ENCODE measurements around the gene ACOT8. TPM values are rescaled to one million over a fixed set of nuclear protein-coding genes. Genes with fewer than 3 reads are reported as not detected.

The ACOT8 gene
- total and polyA plus RNA-seq, 2 of the 4 experiments (the other 2 are of a cell fraction) = 29.8 to 47.5 TPM

DNA sequence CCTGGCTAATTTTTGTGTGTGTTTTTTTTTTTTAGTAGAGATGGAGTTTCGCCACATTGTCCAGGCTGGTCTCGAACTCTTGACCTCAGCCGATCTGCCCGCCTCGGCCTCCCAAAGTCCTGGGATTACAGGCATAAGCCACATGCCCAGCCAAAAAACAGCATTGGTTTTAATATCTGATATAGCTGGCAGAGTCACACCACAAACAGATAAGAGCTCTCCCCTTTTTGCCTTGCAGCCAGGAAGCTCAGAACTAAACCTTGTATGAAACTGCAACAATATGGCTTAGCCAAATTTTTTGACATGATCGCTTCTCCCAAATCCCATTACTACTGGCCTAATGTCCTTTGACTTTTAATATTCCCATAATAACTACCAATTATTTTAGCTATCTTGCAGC lies 4.9 kb downstream of the ACOT8 start:
- Histone ChIP-seq H3K56ac (ENCODE audit: extremely low read depth, insufficient read depth, low read length) (no peak overlapping the region), H4K8ac (ENCODE audit: low read depth in 2 of 2, low read length in 2 of 2) (no peak overlapping the region), H3K9me1 (ENCODE audit: insufficient read depth, low read length) (peaks cover 11% of the 10 kb centered on the region), H3K23ac (ENCODE audit: low read depth, low read length) (no peak overlapping the region), H2BK15ac (ENCODE audit: low read depth, low read length) (no peak overlapping the region), H3K4me2 (ENCODE audit: low read depth, low read length) (no peak overlapping the region), H3K9me3 (ENCODE audit: control insufficient read depth, insufficient read depth, low read length) (no peaks in the 10 kb centered on the region), H4K91ac (ENCODE audit: insufficient read depth, low read depth, low read length) (no peak overlapping the region), H3K27me3 (ENCODE audit: control insufficient read depth, insufficient read depth, low read length) (no peaks in the 10 kb centered on the region), H2AFZ (replicated peaks; ENCODE audit: low read length, poor library complexity) (no peak overlapping the region), H2BK20ac (ENCODE audit: low read depth, low read length) (no peak overlapping the region), H3K4me3 (ENCODE audit: insufficient read depth, low read depth, low read length) (no peak overlapping the region), H2AK5ac (ENCODE audit: low read depth, low read length) (no peak overlapping the region), H3K9ac (ENCODE audit: low read depth, low read length) (no peak overlapping the region), H3K4ac (ENCODE audit: low read depth, low read length) (no peak overlapping the region), H3K4me1 (ENCODE audit: control insufficient read depth, insufficient read depth, low read length) (peaks cover 4% of the 10 kb centered on the region; the same call in 1 of the 2 replicates), H3K27ac (ENCODE audit: insufficient read depth, low read length) (no peak overlapping the region), H2BK120ac (ENCODE audit: low read depth, low read length) (no peak overlapping the region), H4K20me1 (ENCODE audit: insufficient read depth, low read length) (peaks cover 5% of the 10 kb centered on the region; the same call in 1 of the 2 replicates), H2BK5ac (ENCODE audit: low read depth, low read length, poor library complexity, severe bottlenecking) (no peak overlapping the region), H4K5ac (ENCODE audit: low read depth, low read length) (no peak overlapping the region), H3K79me1 (ENCODE audit: low read depth in 1 of 2, low read length in 2 of 2) (peaks cover 16 to 55% of the 10 kb centered on the region in 2 experiments), H3K14ac (replicated peaks; ENCODE audit: low read depth, low read length) (no peak overlapping the region), H3K36me3 (ENCODE audit: control insufficient read depth, insufficient read depth, low read length) (peaks cover 24% of the 10 kb centered on the region), H2AK9ac (replicated peaks; ENCODE audit: low read depth, low read length, poor library complexity) (no peak overlapping the region), H3K18ac (ENCODE audit: low read depth, low read length) (no peak overlapping the region)
- ATAC-seq (ENCODE audit: low read depth) (no peak), DNase-seq (no peak)
- ChIA-PET CTCF (interaction anchor here (0.8 kb wide), 1 partner anchor 26 kb away, joined by 3 read pairs; no protein-coding TSS in a partner anchor), POLR2A (ENCODE audit: unreplicated experiment) (interaction anchor here (0.6 kb wide), 1 partner anchor 13 kb away, joined by 4 read pairs; no protein-coding TSS in a partner anchor)
- 100% methylated on average over 1 of the region's 6 CpGs; no CpG with 5 or more reads in 1 of the 2 experiments for WGBS, 2 experiments (ENCODE audit: extremely low coverage in 2 of 2, insufficient read length in 1 of 2)
- dilution Hi-C loops (cut with HindIII; ENCODE audit: low sequenced_read_pairs, unreplicated experiment) = no loop called here
- intact Hi-C loops (cut with micrococcal nuclease) = no loop called here
- TF ChIP-seq BHLHE40 (IDR thresholded peaks at IDR 0.05; ENCODE audit: low read depth, low read length) = no peak
- TF ChIP-seq MAZ (IDR thresholded peaks at IDR 0.05; ENCODE audit: borderline replicate concordance, low read depth, low read length) = no peak
- TF ChIP-seq CHD1 (IDR thresholded peaks at IDR 0.05; ENCODE audit: low read depth, low read length) = no peak
- no TSS peak for BruUV-seq (replicated peaks)
- in situ Hi-C loops (cut with MboI; ENCODE audit: low sequenced_read_pairs) = no loop called here

Measured in IMR-90 (cell line).